MM.1S (cell line): ENCODE data around the gene RPP38.

ENCODE experiments used
- DNase-seq: peaks from one replicate; pipeline ENCODE4 v3.0.0-alpha.2; 2015
- H2AFZ ChIP-seq: fragments of 300-600 bp; sonication (generic); 2 replicates; pipeline ENCODE4 v1.6.0; 2016; ENCODE audit warnings: antibody characterized with exemption, low read length
- H3F3A ChIP-seq: fragments of 300-600 bp; sonication (generic); 2 replicates; pipeline ENCODE4 v1.6.1; 2016; ENCODE audit warnings: mild to moderate bottlenecking, antibody characterized with exemption, low read length, moderate library complexity, mixed read lengths; ENCODE audit not compliant: insufficient read depth
- H3K27ac ChIP-seq: fragments of 300-600 bp; sonication (generic); 2 replicates; pipeline ENCODE4 v1.5.1; 2016; ENCODE audit warnings: mild to moderate bottlenecking, low read length
- H3K27me3 ChIP-seq: fragments of 300-600 bp; sonication (generic); replicated peaks from 2 replicates; pipeline ENCODE4 v1.6.0; 2016; ENCODE audit warnings: low read length; ENCODE audit not compliant: insufficient read depth
- H3K36me3 ChIP-seq: fragments of 300-600 bp; sonication (generic); replicated peaks from 2 replicates; pipeline ENCODE4 v1.6.1; 2016; ENCODE audit warnings: mild to moderate bottlenecking, low read length, mixed read lengths; ENCODE audit not compliant: insufficient read depth
- H3K4me1 ChIP-seq: fragments of 300-600 bp; sonication (generic); 2 replicates; pipeline ENCODE4 v1.6.1; 2016; ENCODE audit warnings: low read length, mixed read lengths
- H3K4me2 ChIP-seq: fragments of 300-600 bp; sonication (generic); 2 replicates; pipeline ENCODE4 v1.6.0; 2016; ENCODE audit warnings: low read depth, low read length
- H3K4me3 ChIP-seq: fragments of 300-600 bp; sonication (generic); 2 replicates; pipeline ENCODE4 v1.5.1; 2016; ENCODE audit warnings: low read length, mixed read lengths
- H3K79me2 ChIP-seq: fragments of 300-600 bp; sonication (generic); 2 replicates; pipeline ENCODE4 v1.6.1; 2016; ENCODE audit warnings: mixed run types, low read length, mixed read lengths
- H3K9ac ChIP-seq: fragments of 300-600 bp; sonication (generic); 2 replicates; pipeline ENCODE4 v1.6.1; 2016; ENCODE audit warnings: low read length, mixed read lengths
- H3K9me2 ChIP-seq: fragments of 300-600 bp; sonication (generic); replicated peaks from 2 replicates; pipeline ENCODE4 v1.6.1; 2016; ENCODE audit warnings: mild to moderate bottlenecking, low read length, mixed read lengths; ENCODE audit not compliant: insufficient read depth
- H3K9me3 ChIP-seq: fragments of 300-600 bp; sonication (generic); replicated peaks from 2 replicates; pipeline ENCODE4 v1.6.1; 2016; ENCODE audit warnings: mild to moderate bottlenecking, low read length, mixed read lengths; ENCODE audit not compliant: insufficient read depth
- H4K20me1 ChIP-seq: fragments of 300-600 bp; sonication (generic); 2 replicates; pipeline ENCODE4 v1.6.1; 2016; ENCODE audit warnings: mild to moderate bottlenecking, low read length, moderate library complexity, mixed read lengths; ENCODE audit not compliant: insufficient read depth
- EZH2 ChIP-seq: fragments of 300-600 bp; sonication (generic); optimal IDR thresholded peaks from 2 replicates; pipeline ENCODE3; 2017; ENCODE audit warnings: low read depth, mild to moderate bottlenecking, antibody characterized with exemption, low read length, mixed read lengths
- EZH2phosphoT487 ChIP-seq: fragments of 300-600 bp; sonication (generic); IDR thresholded peaks from 2 replicates; pipeline ENCODE4 v1.6.1; 2018; ENCODE audit warnings: antibody characterized with exemption, low read length
- TF ChIP-seq, protein P1 (sequence below): fragments of 300-600 bp; sonication (generic); IDR thresholded peaks from 2 replicates; pipeline ENCODE4 v1.5.1; 2016; ENCODE audit warnings: antibody characterized with exemption, low read length, mixed read lengths

RPP38 gene

DNA sequence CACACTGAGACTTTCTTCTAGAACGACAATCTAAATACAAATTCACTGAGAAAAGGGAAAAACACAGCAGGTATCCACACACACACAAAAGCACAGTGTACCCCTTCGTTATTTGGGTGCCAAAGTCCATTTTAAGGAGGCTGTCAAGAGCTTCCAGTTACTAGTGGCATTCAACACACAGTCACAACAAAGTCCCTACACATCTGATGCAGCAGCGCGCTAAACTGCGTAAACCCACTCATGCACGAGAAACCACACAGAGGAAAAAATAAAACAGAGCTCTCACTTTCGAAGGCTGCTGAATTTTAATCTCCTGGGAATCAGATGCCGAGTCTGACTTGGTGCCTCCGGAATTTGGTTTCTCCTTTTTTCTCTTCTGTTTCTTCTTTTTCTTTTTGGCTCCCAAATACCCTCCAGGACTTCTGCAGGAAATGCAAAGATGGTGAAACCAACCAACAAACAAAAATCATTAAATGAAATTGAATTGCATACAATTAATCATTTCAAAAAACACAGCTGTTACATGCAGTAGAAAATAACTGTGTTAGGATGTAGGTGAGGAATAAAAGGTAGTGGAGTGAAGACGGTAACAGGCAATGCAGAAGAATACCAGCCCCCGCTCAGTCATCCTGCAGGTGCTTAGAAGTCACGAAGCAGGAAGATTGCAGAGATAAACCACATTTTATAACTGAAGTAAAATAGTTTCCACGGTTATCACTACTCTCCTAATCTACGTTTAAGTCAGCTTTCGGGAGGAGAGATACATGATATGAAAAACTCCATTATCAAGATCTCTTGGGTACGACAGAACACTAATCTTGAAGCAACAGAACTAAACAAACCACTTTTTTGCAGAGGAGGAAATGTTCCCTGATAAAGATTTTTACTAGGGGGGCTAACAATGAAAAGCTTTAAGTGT is 44.2 kb downstream of the RPP38 start:
- no peak for TF ChIP-seq EZH2
- no peak for TF ChIP-seq EZH2phosphoT487
- TF ChIP-seq, protein P1, sequence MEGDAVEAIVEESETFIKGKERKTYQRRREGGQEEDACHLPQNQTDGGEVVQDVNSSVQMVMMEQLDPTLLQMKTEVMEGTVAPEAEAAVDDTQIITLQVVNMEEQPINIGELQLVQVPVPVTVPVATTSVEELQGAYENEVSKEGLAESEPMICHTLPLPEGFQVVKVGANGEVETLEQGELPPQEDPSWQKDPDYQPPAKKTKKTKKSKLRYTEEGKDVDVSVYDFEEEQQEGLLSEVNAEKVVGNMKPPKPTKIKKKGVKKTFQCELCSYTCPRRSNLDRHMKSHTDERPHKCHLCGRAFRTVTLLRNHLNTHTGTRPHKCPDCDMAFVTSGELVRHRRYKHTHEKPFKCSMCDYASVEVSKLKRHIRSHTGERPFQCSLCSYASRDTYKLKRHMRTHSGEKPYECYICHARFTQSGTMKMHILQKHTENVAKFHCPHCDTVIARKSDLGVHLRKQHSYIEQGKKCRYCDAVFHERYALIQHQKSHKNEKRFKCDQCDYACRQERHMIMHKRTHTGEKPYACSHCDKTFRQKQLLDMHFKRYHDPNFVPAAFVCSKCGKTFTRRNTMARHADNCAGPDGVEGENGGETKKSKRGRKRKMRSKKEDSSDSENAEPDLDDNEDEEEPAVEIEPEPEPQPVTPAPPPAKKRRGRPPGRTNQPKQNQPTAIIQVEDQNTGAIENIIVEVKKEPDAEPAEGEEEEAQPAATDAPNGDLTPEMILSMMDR: no peak
- DNase-seq: no peak
- no peaks in the 10 kb centered on the region for H3K9me3 ChIP-seq
- H3K4me3 ChIP-seq: no peak overlapping the region
- no peaks in the 10 kb centered on the region for H3K4me1 ChIP-seq
- no peak overlapping the region for H3K27ac ChIP-seq
- H3K79me2 ChIP-seq: 0 out of 2 replicates have a peak, but pooled peaks cover 3% of the 10 kb centered on the region
- no peaks in the 10 kb centered on the region for H3K27me3 ChIP-seq
- no peak overlapping the region for H2AFZ ChIP-seq
- H3K9me2 ChIP-seq: no peaks in the 10 kb centered on the region
- no peak overlapping the region for H3K9ac ChIP-seq
- no peaks in the 10 kb centered on the region for H4K20me1 ChIP-seq
- H3F3A ChIP-seq: no peaks in the 10 kb centered on the region
- no peak overlapping the region for H3K4me2 ChIP-seq
- H3K36me3 ChIP-seq: no peaks in the 10 kb centered on the region

DNA sequence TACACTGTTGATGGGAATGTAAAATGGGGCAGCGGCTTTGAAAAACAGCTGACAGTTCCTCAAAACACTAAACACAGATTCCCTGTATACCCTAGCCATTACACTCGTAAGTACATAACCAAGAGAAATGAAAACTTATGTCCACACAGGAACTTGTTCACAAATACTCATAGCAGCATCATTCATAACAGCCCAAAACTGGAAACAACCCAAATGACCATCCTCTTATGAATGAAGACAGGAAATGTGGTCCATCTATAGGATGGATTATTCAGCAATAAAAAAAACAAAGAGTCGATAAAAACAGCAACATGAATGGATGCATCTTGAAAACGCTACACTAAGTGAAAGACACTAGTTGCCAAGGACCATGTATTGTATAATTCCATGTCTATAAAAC is 47.6 kb downstream of the RPP38 start:
- Histone ChIP-seq H3K4me2 (no peak overlapping the region), H3K27ac (no peak overlapping the region), H3K9ac (no peak overlapping the region), H3K4me3 (no peak overlapping the region), H3K9me2 (no peaks in the 10 kb centered on the region), H3K27me3 (no peaks in the 10 kb centered on the region), H4K20me1 (no peaks in the 10 kb centered on the region), H3K36me3 (no peaks in the 10 kb centered on the region), H3K4me1 (no peaks in the 10 kb centered on the region), H3K79me2 (0 out of 2 replicates have a peak, but pooled peaks cover 10% of the 10 kb centered on the region), H2AFZ (no peak overlapping the region), H3K9me3 (no peaks in the 10 kb centered on the region), H3F3A (no peaks in the 10 kb centered on the region)
- TF ChIP-seq EZH2 (no peak), EZH2phosphoT487 (no peak)
- TF ChIP-seq, protein P1: no peak
- no peak for DNase-seq

DNA sequence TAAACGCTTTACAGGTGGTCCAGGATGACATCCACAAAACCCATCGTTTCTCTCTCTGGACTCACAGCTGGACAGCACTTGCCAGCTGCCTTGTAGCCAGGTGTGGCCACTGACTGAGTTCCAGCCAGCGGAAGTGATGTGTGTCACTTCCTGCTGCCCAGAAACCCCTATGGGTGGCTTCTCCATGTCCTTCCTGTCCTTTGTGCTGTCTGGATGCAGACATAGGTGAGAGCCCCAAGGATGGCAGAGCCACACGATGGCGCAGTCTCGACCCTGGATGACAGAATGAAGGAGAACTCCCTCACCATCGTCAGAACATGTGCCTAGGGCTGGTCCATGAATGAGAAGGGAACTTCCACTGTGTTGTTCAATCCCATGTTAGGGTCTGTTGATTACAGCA is 49.2 kb downstream of the RPP38 start:
- H3K27ac ChIP-seq: no peak overlapping the region
- no peak overlapping the region for H3K9ac ChIP-seq
- no peaks in the 10 kb centered on the region for H3K9me2 ChIP-seq
- TF ChIP-seq EZH2phosphoT487: no peak
- TF ChIP-seq, protein P1: no peak
- TF ChIP-seq EZH2: no peak
- H3K4me2 ChIP-seq: no peak overlapping the region
- H3F3A ChIP-seq: no peaks in the 10 kb centered on the region
- H2AFZ ChIP-seq: no peak overlapping the region
- H3K36me3 ChIP-seq: no peaks in the 10 kb centered on the region
- DNase-seq: no peak
- no peaks in the 10 kb centered on the region for H4K20me1 ChIP-seq
- 0 out of 2 replicates have a peak, but pooled peaks cover 10% of the 10 kb centered on the region for H3K79me2 ChIP-seq
- H3K9me3 ChIP-seq: no peaks in the 10 kb centered on the region
- H3K27me3 ChIP-seq: no peaks in the 10 kb centered on the region
- no peaks in the 10 kb centered on the region for H3K4me1 ChIP-seq
- H3K4me3 ChIP-seq: no peak overlapping the region
